DOHH2 (cell line): ENCODE results near the gene STT3B.
"Not testable (repeated sequence)": the region's sequence is repeated elsewhere in the genome, so short reads cannot be mapped to it uniquely, and the experiment has no call there.

Experiments
- H3F3A ChIP-seq: fragments of 200-600 bp; sonication (generic), shearing (Covaris generic); 2 replicates; pipeline ENCODE4 v1.6.0; 2016; ENCODE audit warnings: antibody characterized with exemption, mild to moderate bottlenecking; ENCODE audit not compliant: control insufficient read depth, insufficient read depth
- H3K27ac ChIP-seq: fragments of 200-600 bp; sonication (generic); 2 replicates; pipeline ENCODE4 v1.5.1; 2014; ENCODE audit warnings: low read depth, mild to moderate bottlenecking, low read length, moderate library complexity
- H3K27me3 ChIP-seq: fragments of 200-600 bp; sonication (generic); 2 replicates; pipeline ENCODE4 v1.6.1; 2014; ENCODE audit warnings: mild to moderate bottlenecking, low read length, mixed read lengths; ENCODE audit not compliant: control insufficient read depth
- H3K36me3 ChIP-seq: fragments of 200-600 bp; sonication (generic); 2 replicates; pipeline ENCODE4 v1.6.1; 2014; ENCODE audit warnings: mild to moderate bottlenecking, low read length, moderate library complexity, mixed read lengths; ENCODE audit not compliant: control insufficient read depth
- H3K4me1 ChIP-seq: fragments of 200-600 bp; sonication (generic); 2 replicates; pipeline ENCODE4 v1.6.1; 2014; ENCODE audit warnings: mild to moderate bottlenecking, low read length, mixed read lengths; ENCODE audit not compliant: control insufficient read depth
- H3K4me2 ChIP-seq: fragments of 200-600 bp; sonication (generic); 2 replicates; pipeline ENCODE4 v1.6.0; 2014; ENCODE audit warnings: mild to moderate bottlenecking, low read length, moderate library complexity
- H3K4me3 ChIP-seq: fragments of 200-600 bp; sonication (generic); 2 replicates; pipeline ENCODE4 v1.5.1; 2014; ENCODE audit warnings: mild to moderate bottlenecking, low read length, mixed read lengths
- H3K79me2 ChIP-seq: fragments of 200-600 bp; sonication (generic); 2 replicates; pipeline ENCODE4 v1.6.1; 2014; ENCODE audit warnings: mild to moderate bottlenecking, low read length, mixed read lengths; ENCODE audit not compliant: control insufficient read depth
- H3K9me2 ChIP-seq: fragments of 200-600 bp; sonication (generic); replicated peaks from 2 replicates; pipeline ENCODE4 v1.6.1; 2014; ENCODE audit warnings: mild to moderate bottlenecking, low read length, mixed read lengths; ENCODE audit not compliant: control insufficient read depth
- H3K9me3 ChIP-seq: fragments of 200-600 bp; sonication (generic); 2 replicates; pipeline ENCODE4 v1.6.1; 2014; ENCODE audit warnings: antibody characterized with exemption, low read length, mixed read lengths; ENCODE audit not compliant: control insufficient read depth, insufficient read depth
- H4K20me1 ChIP-seq: fragments of 200-600 bp; sonication (generic); 2 replicates; pipeline ENCODE4 v1.6.0; 2014; ENCODE audit warnings: low read depth, mild to moderate bottlenecking, antibody characterized with exemption, low read length, moderate library complexity; ENCODE audit not compliant: control insufficient read depth, insufficient read depth
- CTCF ChIP-seq: fragments of 200-600 bp; sonication (generic); IDR thresholded peaks from one replicate; pipeline ENCODE4 v1.5.1; 2014; ENCODE audit warnings: antibody characterized with exemption, mild to moderate bottlenecking, low read depth, low read length; ENCODE audit not compliant: poor library complexity, severe bottlenecking
- EZH2phosphoT487 ChIP-seq: fragments of 200-600 bp; sonication (generic); IDR thresholded peaks from 2 replicates; pipeline ENCODE4 v1.6.1; 2017; ENCODE audit warnings: borderline replicate concordance, mild to moderate bottlenecking, antibody characterized with exemption, low read length, moderate library complexity, mixed read lengths

STT3B gene

DNA sequence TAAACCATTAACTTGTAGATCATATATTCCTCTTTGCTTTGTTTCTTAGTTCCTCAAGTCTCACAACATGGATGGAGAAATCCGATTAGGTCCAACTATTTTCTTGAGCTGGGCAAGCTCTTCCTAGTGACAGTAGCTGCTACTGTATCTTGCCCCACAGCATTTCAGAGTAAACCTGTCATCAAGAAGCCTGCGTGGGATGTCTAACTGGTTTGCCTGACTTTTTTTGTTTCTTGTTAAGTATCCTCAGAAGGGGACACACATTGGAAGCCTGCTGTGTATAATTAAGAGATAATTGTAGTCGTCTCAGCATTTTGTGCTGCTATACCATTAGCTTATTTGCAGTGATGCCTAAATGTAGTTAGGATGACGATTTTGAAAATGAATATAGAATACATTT is 29.3 kb upstream of the STT3B start:
- Histone ChIP-seq H3K27ac (no peak overlapping the region), H3K27me3 (peaks cover 34% of the 10 kb centered on the region), H3K4me3 (no peak overlapping the region), H3K79me2 (no peaks in the 10 kb centered on the region), H3K36me3 (no peaks in the 10 kb centered on the region), H3F3A (no peaks in the 10 kb centered on the region), H4K20me1 (no peaks in the 10 kb centered on the region), H3K4me2 (no peak overlapping the region), H3K4me1 (peaks cover 4% of the 10 kb centered on the region; the same call in 1 of the 2 replicates), H3K9me2 (no peaks in the 10 kb centered on the region), H3K9me3 (no peaks in the 10 kb centered on the region)
- no peak for TF ChIP-seq CTCF
- no peak for TF ChIP-seq EZH2phosphoT487

DNA sequence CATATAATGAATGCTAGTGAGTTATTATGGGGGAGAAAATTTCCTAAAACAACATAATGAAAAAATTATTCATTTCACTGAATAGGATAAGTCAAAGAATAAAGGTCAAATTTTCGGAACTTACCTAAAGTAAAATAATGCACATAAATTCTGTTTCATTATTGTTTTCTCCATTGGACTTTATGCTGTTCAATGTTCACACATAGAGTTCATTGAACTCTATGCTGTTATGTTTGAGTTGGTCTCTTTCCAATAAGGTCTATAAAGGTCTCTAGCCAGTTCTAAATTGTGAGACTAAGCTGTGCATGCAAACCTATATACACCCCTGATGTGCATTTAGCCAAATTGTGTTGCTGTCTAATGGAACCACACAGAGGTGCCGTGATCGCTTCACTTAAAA is 28.5 kb upstream of the STT3B start:
- Histone ChIP-seq H3K4me2 (no peak overlapping the region), H3K4me1 (peaks cover 4% of the 10 kb centered on the region; the same call in 1 of the 2 replicates), H3F3A (no peaks in the 10 kb centered on the region), H3K4me3 (no peak overlapping the region), H3K27ac (no peak overlapping the region), H3K9me3 (no peaks in the 10 kb centered on the region), H3K79me2 (no peaks in the 10 kb centered on the region), H3K9me2 (no peaks in the 10 kb centered on the region), H3K36me3 (no peaks in the 10 kb centered on the region), H3K27me3 (peaks cover 39% of the 10 kb centered on the region), H4K20me1 (no peaks in the 10 kb centered on the region)
- TF ChIP-seq EZH2phosphoT487 (no peak), CTCF (no peak)

DNA sequence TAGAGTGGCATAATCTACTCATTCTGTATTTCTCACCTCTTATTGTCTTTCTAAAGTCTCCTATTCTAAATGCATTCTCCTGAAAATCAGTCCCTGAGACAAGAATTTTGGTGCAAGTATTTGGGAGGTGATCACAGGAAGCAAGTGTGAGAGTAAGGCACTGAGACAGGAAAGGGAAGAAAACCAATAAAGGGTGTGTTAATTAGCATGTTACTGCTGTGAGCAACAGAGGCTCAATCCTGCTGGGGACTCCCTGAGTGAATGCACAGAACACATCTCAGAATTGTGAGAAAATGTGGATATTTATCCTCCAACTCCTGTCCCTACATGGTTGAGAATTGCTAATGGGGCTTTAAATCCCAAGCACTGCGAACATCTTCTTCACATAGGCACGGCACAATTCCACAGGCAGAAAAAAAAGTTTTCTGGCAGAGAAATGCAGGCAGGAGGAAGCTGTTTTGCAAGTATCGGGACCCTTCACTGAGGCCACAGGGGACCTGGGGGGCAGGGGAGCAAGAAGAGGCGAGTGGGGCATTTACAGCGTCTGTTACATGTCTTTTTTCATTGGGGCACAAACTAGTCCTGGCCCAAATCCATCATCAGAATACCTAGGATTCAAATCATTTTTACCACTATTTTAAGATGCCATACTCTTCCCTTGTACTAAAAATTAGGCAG is 27.2 kb upstream of the STT3B start:
- Histone ChIP-seq H3K27me3 (peaks cover 40% of the 10 kb centered on the region), H3K4me1 (peaks cover 4% of the 10 kb centered on the region; the same call in 1 of the 2 replicates), H3K9me2 (no peaks in the 10 kb centered on the region), H3K4me3 (no peak overlapping the region), H3K36me3 (no peaks in the 10 kb centered on the region), H3K4me2 (no peak overlapping the region), H4K20me1 (no peaks in the 10 kb centered on the region), H3K27ac (no peak overlapping the region), H3F3A (no peaks in the 10 kb centered on the region), H3K79me2 (no peaks in the 10 kb centered on the region), H3K9me3 (no peaks in the 10 kb centered on the region)
- TF ChIP-seq CTCF (no peak), EZH2phosphoT487 (no peak)

DNA sequence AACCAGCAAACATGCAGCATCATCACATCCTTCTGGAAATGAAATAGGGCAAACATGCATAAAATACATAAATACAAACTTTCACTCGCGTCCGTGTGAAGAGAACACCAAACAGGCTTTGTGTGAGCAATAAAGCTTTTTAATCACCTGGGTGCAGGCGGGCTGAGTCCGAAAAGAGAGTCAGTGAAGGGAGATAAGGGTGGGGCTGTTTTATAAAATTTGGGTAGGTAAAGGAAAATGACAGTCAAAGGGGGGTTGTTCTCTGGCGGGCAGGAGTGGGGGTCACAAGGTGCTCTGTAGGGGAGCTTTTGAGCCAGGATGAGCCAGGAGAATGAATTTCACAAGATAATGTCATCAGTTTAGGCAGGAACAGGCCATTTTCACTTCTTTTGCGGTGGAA is 26.2 kb upstream of the STT3B start:
- H4K20me1 ChIP-seq, H3K4me3 ChIP-seq, H3K9me2 ChIP-seq, H3K36me3 ChIP-seq, H3K27ac ChIP-seq, H3K79me2 ChIP-seq, H3F3A ChIP-seq, H3K9me3 ChIP-seq, H3K4me1 ChIP-seq, H3K4me2 ChIP-seq: not testable (repeated sequence)
- peaks cover 47% of the 10 kb centered on the region for H3K27me3 ChIP-seq
